ENCODE results near the gene ALDH1A2. TPM values are rescaled to one million over a fixed set of nuclear protein-coding genes. Genes with fewer than 3 reads are reported as not detected.
"Not testable (repeated sequence)": the region's sequence is repeated elsewhere in the genome, so short reads cannot be mapped to it uniquely, and the experiment has no call there.

ALDH1A2 gene
- total RNA-seq, 2 donors from 2014 or later = not detected

DNA sequence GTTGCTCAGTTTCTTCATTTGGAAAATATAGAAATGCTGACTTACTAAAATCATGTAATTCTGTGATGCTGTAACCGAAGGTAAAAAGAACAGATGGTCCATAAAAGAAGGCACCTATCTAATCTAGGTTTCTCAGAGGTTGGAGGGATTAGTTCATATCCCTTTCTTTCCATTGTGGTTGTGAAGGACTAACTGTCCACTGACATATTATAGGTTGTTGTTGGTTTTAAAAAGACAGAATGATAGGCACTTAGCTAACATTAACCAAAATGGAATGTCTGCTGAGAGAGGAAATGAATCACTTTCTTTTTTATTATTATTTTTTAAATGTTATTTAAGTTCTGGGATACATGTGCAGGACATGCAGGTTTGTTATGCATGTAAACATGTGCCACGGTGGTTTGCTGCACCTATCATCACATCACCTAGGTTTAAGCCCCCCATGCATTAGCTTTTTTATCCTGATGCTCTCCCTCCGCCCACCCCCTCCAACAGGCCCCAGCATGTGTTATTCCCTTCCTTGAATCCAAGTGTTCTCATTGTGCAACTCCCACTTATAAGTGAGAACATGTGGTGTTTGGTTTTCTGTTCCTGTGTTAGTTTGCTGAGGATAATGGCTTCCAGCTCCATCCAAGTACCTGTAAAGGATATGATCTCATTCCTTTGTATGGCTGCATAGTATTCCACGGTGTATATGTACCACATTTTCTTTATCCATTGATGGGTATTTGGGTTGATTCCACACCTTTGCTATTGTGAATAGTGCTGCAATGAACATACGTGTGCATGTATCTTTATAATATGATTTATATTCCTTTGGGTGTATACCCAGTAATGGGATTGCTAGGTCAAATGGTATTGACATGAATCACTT, 45.8 kb downstream of the ALDH1A2 start:
- peaks cover 22% of the 10 kb centered on the region for H3K36me3 Mint-ChIP-seq
- no peaks in the 10 kb centered on the region for H3K4me1 Mint-ChIP-seq (ENCODE audit: low read depth in 2 of 2)
- H3K27me3 Mint-ChIP-seq = peaks cover 23 to 38% of the 10 kb centered on the region in 2 donors
- H3K4me3 Mint-ChIP-seq = no peak overlapping the region
- peaks cover 6% of the 10 kb centered on the region for H3K9me3 Mint-ChIP-seq
- no peak for DNase-seq (ENCODE audit: low spot score)
- no peak overlapping the region for H3K27ac Mint-ChIP-seq
- ATAC-seq = no peak

DNA sequence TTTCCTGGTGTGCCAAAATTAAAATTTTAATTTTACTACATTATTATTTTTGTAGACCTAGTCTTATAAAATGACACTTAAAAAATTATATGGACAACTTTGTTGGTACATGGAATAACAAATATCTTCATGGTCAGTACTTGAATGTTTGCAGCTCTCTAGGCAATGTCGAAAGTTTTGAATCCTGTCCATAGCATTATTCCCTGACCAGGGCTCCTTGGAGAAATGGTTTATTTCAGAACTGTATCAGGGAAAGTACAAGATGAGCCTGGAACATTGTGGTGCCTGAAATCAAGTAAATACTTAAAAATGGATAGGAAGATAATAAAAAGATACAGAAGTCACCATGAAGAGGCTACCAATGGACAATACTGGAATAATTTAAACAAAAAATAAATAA, 47.6 kb downstream of the ALDH1A2 start:
- no peaks in the 10 kb centered on the region for H3K4me1 Mint-ChIP-seq (ENCODE audit: low read depth in 2 of 2)
- peaks cover 36 to 51% of the 10 kb centered on the region in 2 donors for H3K27me3 Mint-ChIP-seq
- H3K9me3 Mint-ChIP-seq = peaks cover 6% of the 10 kb centered on the region
- H3K36me3 Mint-ChIP-seq = peaks cover 5% of the 10 kb centered on the region
- ATAC-seq (no peak), DNase-seq (ENCODE audit: low spot score) (no peak)
- H3K27ac Mint-ChIP-seq = no peak overlapping the region
- H3K4me3 Mint-ChIP-seq = no peak overlapping the region

DNA sequence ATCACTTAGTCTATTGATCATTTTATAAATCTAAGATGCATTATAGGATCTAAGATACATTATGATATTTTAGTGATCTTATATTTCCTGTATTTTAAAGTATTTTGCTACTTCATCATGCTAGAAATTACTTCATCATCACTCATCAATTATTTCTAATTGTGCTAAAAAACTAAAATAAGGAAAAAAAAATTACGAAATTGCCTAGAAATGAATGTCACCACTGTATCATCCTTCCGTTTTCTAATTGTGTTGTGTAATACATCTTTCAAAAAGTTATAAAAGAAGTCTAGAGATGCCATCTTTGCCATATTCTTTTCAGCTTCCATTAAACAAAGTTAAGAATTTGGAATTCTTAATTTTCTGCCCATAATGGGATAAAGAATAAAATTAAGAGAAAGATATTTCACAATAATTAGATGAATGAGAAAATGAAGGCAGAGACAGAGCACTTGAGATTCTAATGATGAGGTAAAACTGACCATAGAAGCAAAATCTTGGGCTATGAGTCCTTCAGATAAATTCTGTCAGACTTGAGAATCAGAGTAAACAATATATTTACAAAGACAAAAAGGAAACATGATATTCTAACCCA, 48.8 kb downstream of the ALDH1A2 start:
- H3K27ac Mint-ChIP-seq = no peak overlapping the region
- DNase-seq (ENCODE audit: low spot score) = no peak
- no peak for ATAC-seq
- no peaks in the 10 kb centered on the region for H3K4me1 Mint-ChIP-seq (ENCODE audit: low read depth in 2 of 2)
- H3K9me3 Mint-ChIP-seq = no peaks in the 10 kb centered on the region
- no peaks in the 10 kb centered on the region for H3K36me3 Mint-ChIP-seq
- peaks cover 34 to 50% of the 10 kb centered on the region in 2 donors for H3K27me3 Mint-ChIP-seq
- no peak overlapping the region for H3K4me3 Mint-ChIP-seq

DNA sequence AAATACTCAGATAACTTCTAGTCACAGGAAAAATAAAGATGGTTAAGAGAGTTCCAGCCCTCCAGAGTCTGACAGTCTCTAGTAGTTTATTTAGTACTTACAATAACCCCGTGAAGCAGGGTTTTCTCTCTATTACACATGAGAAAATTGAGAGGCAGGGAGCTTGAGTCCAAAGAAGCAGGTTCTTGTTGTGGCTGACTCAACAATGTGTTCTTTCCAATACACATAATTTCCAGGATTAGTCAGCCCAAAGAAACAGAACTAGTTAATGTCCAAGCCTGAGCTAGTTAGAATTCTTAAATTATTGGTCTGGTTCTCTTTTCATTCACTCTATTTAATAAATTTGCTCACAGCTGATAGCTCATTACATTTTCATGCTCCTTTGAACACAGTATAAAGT, 49.9 kb downstream of the ALDH1A2 start:
- H3K9me3 Mint-ChIP-seq = no peaks in the 10 kb centered on the region
- DNase-seq (ENCODE audit: low spot score) (no peak), ATAC-seq (no peak)
- H3K4me1 Mint-ChIP-seq (ENCODE audit: low read depth in 2 of 2) = no peaks in the 10 kb centered on the region
- H3K4me3 Mint-ChIP-seq = no peak overlapping the region
- H3K36me3 Mint-ChIP-seq = no peaks in the 10 kb centered on the region
- no peak overlapping the region for H3K27ac Mint-ChIP-seq
- peaks cover 26 to 40% of the 10 kb centered on the region in 2 donors for H3K27me3 Mint-ChIP-seq

DNA sequence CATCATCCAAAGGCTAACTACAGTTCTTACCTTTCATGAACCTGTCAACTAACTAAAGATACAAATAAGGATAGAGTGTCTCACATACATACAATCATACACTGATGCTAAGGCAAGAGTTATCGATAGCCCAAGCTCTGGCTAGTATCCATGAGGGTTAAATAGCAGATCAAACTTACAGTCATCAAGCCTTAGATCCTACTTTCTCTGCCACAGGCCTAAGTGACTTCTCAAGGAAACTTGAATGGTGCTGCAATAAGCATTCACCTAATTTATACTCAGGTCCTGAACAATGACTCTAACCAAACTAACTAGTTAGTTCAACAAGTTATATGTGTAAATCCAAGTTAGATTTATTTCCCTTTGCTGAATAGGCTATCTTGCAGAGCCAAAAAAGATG, 51.0 kb downstream of the ALDH1A2 start:
- H3K4me3 Mint-ChIP-seq = no peak overlapping the region
- no peaks in the 10 kb centered on the region for H3K9me3 Mint-ChIP-seq
- no peak overlapping the region for H3K27ac Mint-ChIP-seq
- no peak for DNase-seq (ENCODE audit: low spot score)
- peaks cover 30 to 43% of the 10 kb centered on the region in 2 donors for H3K27me3 Mint-ChIP-seq
- ATAC-seq = no peak
- no peaks in the 10 kb centered on the region for H3K36me3 Mint-ChIP-seq
- H3K4me1 Mint-ChIP-seq (ENCODE audit: low read depth in 2 of 2) = no peaks in the 10 kb centered on the region

DNA sequence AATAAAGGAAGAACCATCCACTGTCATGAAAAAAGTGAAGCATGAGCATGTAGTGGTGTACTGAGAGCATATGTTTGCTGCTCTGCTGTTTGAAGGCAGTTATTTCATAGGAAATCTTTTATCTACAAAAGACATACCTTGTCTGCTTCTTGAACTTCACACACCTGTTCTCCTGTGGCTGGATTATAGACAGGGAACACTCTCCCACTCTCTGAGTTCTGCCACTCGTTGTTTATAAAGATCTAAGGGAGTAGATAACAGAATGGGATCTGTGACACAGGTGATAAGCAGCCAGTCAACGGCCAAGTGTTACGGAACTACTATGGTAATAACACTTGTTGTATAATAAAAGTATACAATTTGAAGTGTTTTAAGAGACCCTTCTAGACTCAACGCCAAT, 51.5 kb downstream of the ALDH1A2 start:
- Mint-ChIP-seq H3K27me3 (peaks cover 35 to 43% of the 10 kb centered on the region in 2 donors), H3K27ac (no peak overlapping the region), H3K36me3 (no peaks in the 10 kb centered on the region), H3K4me1 (ENCODE audit: low read depth in 2 of 2) (no peaks in the 10 kb centered on the region), H3K4me3 (no peak overlapping the region), H3K9me3 (no peaks in the 10 kb centered on the region)
- DNase-seq (ENCODE audit: low spot score) (no peak), ATAC-seq (no peak)

DNA sequence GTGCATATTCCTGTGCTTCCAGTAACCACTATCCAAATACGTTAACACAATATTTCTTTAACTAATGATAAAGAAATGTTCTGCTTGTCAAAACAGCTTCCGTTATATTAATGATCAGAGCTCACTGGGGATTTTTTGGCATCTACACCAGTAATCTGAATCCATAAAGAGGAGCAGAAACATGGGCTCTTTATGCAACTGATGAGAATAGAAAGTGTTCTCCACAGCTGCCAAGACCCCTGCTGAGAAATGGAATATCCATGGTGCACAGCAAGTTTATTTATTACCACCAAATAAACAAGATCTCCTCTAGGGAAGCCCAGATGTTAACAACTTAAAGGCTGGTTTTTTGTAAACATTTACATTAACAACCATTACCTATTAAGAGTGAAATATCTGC, 54.5 kb downstream of the ALDH1A2 start:
- Mint-ChIP-seq H3K4me1 (ENCODE audit: low read depth in 2 of 2) (no peaks in the 10 kb centered on the region), H3K27me3 (peaks cover 41 to 48% of the 10 kb centered on the region in 2 donors), H3K4me3 (no peak overlapping the region), H3K27ac (no peak overlapping the region), H3K9me3 (no peaks in the 10 kb centered on the region), H3K36me3 (no peaks in the 10 kb centered on the region)
- no peak for DNase-seq (ENCODE audit: low spot score)
- no peak for ATAC-seq

DNA sequence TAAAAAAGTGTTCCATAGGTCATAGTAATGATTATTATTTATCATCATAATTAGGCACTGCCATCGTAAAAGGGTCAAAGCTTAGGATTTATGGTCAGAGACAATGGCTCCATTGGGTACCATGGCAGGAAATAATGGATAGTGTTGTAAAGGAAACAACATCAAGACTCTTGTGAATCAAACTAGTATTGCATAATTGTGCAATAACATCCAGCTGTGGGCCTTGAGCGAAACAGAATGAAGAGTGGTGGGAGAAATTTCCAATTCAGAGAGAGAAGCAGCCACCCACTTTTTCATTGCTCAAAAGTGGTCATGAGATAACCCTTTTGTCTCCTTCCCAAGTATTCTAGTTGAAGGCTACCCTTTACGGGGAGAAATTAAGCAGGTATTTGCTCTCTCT, 61.7 kb downstream of the ALDH1A2 start:
- Mint-ChIP-seq H3K9me3 (peaks cover 3% of the 10 kb centered on the region), H3K4me3 (no peak overlapping the region), H3K27ac (no peak overlapping the region), H3K36me3 (no peaks in the 10 kb centered on the region), H3K27me3 (peaks cover 25 to 46% of the 10 kb centered on the region in 2 donors), H3K4me1 (ENCODE audit: low read depth in 2 of 2) (no peaks in the 10 kb centered on the region)
- DNase-seq (ENCODE audit: low spot score) (no peak), ATAC-seq (no peak)

DNA sequence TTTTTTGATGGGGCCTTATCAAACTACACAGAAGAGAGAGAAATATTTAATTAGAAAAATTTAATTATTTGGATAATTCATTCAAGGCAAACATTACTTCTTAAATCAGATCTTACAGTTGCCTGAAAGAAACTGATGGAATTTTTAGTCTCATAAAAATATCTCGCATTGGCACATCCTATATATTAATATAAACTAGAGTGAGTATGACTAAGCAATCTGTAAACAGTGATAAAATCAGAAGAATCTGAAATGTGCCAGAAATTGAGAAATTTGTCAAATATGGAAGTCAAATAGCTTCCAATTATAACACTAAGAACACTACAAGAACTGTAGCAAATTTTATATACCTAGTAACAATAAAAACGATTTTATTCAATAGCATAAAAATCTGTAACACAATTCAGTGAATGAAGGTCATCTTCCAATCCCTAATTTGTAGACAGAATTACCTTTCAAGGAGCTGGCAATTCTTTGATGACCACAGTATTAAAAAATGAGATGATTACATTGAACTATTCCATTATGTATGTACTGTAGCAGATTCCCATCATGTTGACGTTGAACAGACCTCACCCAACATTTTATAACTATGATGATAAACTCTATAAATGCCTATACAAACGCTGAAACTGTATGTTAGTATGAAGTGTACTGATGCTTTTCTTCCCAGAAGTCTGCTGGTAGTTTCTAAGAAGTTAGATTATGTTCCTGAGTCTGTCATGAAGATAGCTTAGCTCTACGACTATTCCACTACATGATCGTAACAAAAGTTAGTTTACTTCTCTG, 63.0 kb downstream of the ALDH1A2 start:
- H3K4me3 Mint-ChIP-seq = no peak overlapping the region
- no peak overlapping the region for H3K27ac Mint-ChIP-seq
- H3K27me3 Mint-ChIP-seq = peaks cover 26 to 50% of the 10 kb centered on the region in 2 donors
- no peaks in the 10 kb centered on the region for H3K4me1 Mint-ChIP-seq (ENCODE audit: low read depth in 2 of 2)
- DNase-seq (ENCODE audit: low spot score) = no peak
- no peaks in the 10 kb centered on the region for H3K36me3 Mint-ChIP-seq
- ATAC-seq = no peak
- H3K9me3 Mint-ChIP-seq = peaks cover 3% of the 10 kb centered on the region

DNA sequence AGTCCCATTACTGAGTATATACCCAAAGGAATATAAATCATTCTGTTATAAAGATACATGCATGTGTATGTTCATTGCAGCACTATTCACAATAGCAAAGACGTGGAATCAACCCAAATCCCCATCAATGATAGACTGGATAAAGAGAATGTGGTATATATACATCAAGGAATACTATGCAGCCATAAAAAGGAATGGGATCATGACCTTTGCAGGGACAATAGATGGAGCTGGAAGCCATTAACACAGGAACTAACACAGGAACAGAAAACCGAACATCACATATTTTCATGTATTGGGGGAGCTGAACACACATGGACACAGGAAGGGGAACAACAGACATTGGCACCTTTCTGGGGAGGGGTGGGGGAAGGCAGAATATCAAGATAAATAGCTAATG, 65.8 kb downstream of the ALDH1A2 start:
- H3K4me1 Mint-ChIP-seq (ENCODE audit: low read depth in 2 of 2); ATAC-seq; DNase-seq (ENCODE audit: low spot score); H3K27ac Mint-ChIP-seq; H3K4me3 Mint-ChIP-seq; H3K9me3 Mint-ChIP-seq; H3K36me3 Mint-ChIP-seq: not testable (repeated sequence)
- peaks cover 31 to 51% of the 10 kb centered on the region in 2 donors for H3K27me3 Mint-ChIP-seq

DNA sequence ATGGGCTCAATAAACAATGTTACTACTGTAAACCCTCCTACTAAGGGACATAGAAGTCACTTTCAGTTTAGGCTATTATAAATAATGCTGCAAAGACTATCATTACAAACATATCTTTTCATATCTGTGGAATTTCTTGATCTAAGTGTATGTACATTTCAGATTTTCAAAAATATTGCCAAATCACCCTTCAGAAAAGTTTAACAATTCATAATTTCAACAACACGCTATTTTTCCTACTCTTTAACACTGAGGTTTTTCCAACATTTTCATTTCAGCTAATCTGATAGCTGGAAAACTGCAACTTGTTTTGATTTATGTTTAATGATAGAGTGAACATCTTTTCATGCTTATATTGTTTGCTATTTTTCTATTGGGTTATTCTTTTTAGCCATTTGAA, 69.0 kb downstream of the ALDH1A2 start:
- Mint-ChIP-seq H3K27me3 (peaks cover 37 to 68% of the 10 kb centered on the region in 2 donors), H3K4me1 (ENCODE audit: low read depth in 2 of 2) (no peaks in the 10 kb centered on the region), H3K4me3 (no peak overlapping the region), H3K27ac (no peak overlapping the region), H3K9me3 (peaks cover 3% of the 10 kb centered on the region), H3K36me3 (no peaks in the 10 kb centered on the region)
- no peak for ATAC-seq
- no peak for DNase-seq (ENCODE audit: low spot score)

DNA sequence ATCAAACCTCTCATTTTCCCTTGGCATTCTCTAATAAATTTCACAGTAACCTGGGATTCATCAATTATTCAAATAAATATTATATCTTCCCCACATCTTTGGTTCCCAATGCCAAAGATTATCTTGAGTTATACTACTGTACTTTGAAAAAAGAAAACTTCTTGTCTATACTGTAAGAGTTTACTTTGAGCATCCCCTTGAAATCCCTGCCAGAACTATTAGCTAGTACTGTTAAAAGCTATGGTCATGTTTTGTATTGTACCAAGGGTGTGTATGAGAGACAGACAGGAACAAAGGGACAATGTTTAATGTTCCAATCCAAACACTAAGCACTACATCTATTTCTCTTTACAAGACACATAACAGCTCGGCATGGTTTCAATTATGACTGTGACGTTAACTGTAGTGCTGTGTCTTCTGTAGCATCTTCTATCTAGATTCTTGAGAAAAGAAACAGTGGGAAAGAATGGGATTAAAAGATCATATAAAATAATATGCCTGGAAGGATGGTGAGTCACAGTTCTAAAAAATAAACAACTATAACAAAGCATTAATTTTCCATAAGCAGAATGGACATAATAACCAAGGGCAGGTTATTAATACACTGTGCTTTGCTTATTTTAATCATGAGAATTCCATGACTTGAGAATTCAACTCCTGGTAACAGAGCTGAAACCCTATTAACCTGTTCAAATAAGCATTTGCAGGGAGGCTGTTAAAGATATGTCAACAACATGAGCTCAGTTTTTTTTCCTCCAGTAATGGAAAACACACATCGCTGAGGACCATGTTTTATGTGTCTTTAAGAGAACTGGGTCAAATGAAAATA, 71.1 kb downstream of the ALDH1A2 start:
- H3K9me3 Mint-ChIP-seq = no peaks in the 10 kb centered on the region
- no peaks in the 10 kb centered on the region for H3K36me3 Mint-ChIP-seq
- H3K27me3 Mint-ChIP-seq = peaks cover 31 to 61% of the 10 kb centered on the region in 2 donors
- DNase-seq (ENCODE audit: low spot score) (no peak), ATAC-seq (no peak)
- H3K27ac Mint-ChIP-seq = no peak overlapping the region
- no peaks in the 10 kb centered on the region for H3K4me1 Mint-ChIP-seq (ENCODE audit: low read depth in 2 of 2)
- no peak overlapping the region for H3K4me3 Mint-ChIP-seq

DNA sequence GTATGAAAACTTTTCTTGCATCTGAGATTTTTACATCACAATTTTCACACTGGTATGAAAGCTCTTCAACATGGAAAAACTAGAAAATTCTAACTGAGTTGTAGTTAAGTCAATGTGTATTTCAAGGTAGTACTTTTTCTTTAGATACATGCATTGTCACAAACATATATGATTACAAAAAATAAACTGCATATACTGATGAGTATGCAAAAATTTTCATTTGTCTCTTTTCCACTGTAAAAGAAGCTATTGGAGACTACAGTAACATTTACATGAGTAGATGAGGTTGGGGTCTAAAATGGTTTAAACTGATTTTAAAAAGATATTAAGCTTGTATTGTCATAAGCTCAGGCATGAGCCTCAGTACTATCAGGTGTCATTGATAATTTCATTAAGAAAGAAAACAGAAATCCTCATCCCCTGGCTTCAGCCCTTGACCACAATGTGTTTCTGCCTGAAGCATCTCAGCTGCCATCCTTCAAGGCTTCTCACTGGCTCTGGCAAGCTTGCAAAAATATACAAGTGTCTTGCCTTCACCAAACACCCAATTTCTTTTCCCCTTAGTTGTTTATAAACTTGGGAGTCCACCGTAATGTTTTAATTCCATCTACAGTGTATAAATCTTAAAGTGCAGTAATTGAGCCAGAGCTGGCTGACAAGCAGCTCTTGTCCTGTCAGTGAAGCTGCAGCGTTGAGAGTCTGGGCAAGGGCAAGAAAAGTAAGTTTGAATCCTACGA, 71.9 kb downstream of the ALDH1A2 start:
- ATAC-seq (no peak), DNase-seq (ENCODE audit: low spot score) (no peak)
- peaks cover 24 to 53% of the 10 kb centered on the region in 2 donors for H3K27me3 Mint-ChIP-seq
- H3K27ac Mint-ChIP-seq = no peak overlapping the region
- no peaks in the 10 kb centered on the region for H3K36me3 Mint-ChIP-seq
- no peaks in the 10 kb centered on the region for H3K9me3 Mint-ChIP-seq
- no peak overlapping the region for H3K4me3 Mint-ChIP-seq
- H3K4me1 Mint-ChIP-seq (ENCODE audit: low read depth in 2 of 2) = no peaks in the 10 kb centered on the region
